Measurements from ENCODE around the gene IFI6. TPM values are rescaled to one million over a fixed set of nuclear protein-coding genes. Genes with fewer than 3 reads are reported as not detected.

IFI6 gene
- total and polyA plus RNA-seq, 4 donors, result 5.9 to 339 (median 169) TPM

- no peak for DNase-seq (ENCODE audit: low spot score)
- H3K4me3 ChIP-seq (ENCODE audit: low read depth in 1 of 3, low read length in 3 of 3), result no peak overlapping the region
- TF ChIP-seq EGR1 (IDR thresholded peaks at IDR 0.05; ENCODE audit: low read depth in 2 of 2) (no peak), CTCF (IDR thresholded peaks at IDR 0.05; ENCODE audit: low read depth, low read length, missing input control) (no peak), GABPA (IDR thresholded peaks at IDR 0.05 in 1 of 2, conservative IDR thresholded peaks at IDR 0.05 in 1 of 2) (no peak), ZBTB33 (IDR thresholded peaks at IDR 0.05) (no peak), HNF4G (IDR thresholded peaks at IDR 0.05) (no peak), TAF1 (conservative IDR thresholded peaks at IDR 0.05) (no peak), JUND (IDR thresholded peaks at IDR 0.05) (no peak), YY1 (IDR thresholded peaks at IDR 0.05) (no peak), ATF3 (IDR thresholded peaks at IDR 0.05) (no peak), REST (IDR thresholded peaks at IDR 0.05) (no peak), FOXA2 (IDR thresholded peaks at IDR 0.05) (no peak), HNF4A (conservative IDR thresholded peaks at IDR 0.05) (no peak), NR2F2 (IDR thresholded peaks at IDR 0.05) (no peak), MAX (IDR thresholded peaks at IDR 0.05) (no peak), RXRA (IDR thresholded peaks at IDR 0.05) (no peak), SP1 (IDR thresholded peaks at IDR 0.05) (no peak), FOXA1 (IDR thresholded peaks at IDR 0.05) (no peak), RAD21 (IDR thresholded peaks at IDR 0.05) (no peak)
- H3K36me3 ChIP-seq (ENCODE audit: control insufficient read depth in 4 of 4, insufficient read depth in 3 of 4, low read depth in 1 of 4, low read length in 3 of 4), result no peaks in the 10 kb centered on the region
- H3K27ac ChIP-seq (ENCODE audit: low read depth in 1 of 2, low read length in 2 of 2), result no peak overlapping the region
- peaks cover 0 to 7% (median 0%) of the 10 kb centered on the region in 4 donors for H3K4me1 ChIP-seq (ENCODE audit: control insufficient read depth in 4 of 4, insufficient read depth in 4 of 4, low read length in 3 of 4)
- no peaks in the 10 kb centered on the region for H3K9me3 ChIP-seq (ENCODE audit: control insufficient read depth in 4 of 4, low read length in 3 of 4)
- 94% methylated on average over 13 of the region's 13 CpGs for WGBS
- H3K27me3 ChIP-seq (ENCODE audit: control insufficient read depth in 4 of 4, insufficient read depth in 4 of 4, low read length in 3 of 4), result no peaks in the 10 kb centered on the region
- no peak overlapping the region for H3K9ac ChIP-seq (ENCODE audit: low read depth in 1 of 2, low read length in 2 of 2)
Observed at GRCh38 chr1:27623327-27624212, 48.4 kb downstream of the IFI6 start.
